CD4-positive, alpha-beta T cell treated with Interleukin-12 subunit alpha and Interleukin-12 subunit beta, for 1 hour (primary cell): ENCODE measurements around the gene MAP3K6.

Experiments
- DNase-seq: peaks from one replicate; pipeline ENCODE4 v3.0.0-alpha.2; 2020

The MAP3K6 gene

GRCh38 chr1:27353629-27354028 is 13.1 kb downstream of the MAP3K6 start:
- no peak for DNase-seq

GRCh38 chr1:27353166-27353565 is 13.6 kb downstream of the MAP3K6 start:
- no peak for DNase-seq

GRCh38 chr1:27351541-27352107 is 15.1 kb downstream of the MAP3K6 start:
- DNase-seq = no peak

- no peak for DNase-seq
Observed at GRCh38 chr1:27350663-27351540, 15.9 kb downstream of the MAP3K6 start.

- DNase-seq = no peak
Observed at GRCh38 chr1:27349784-27350662, 16.7 kb downstream of the MAP3K6 start.

- peak; percentile 41 for DNase-seq
Observed at GRCh38 chr1:27348861-27349783, 17.6 kb downstream of the MAP3K6 start.

GRCh38 chr1:27346991-27347624 is 19.7 kb downstream of the MAP3K6 start:
- no peak for DNase-seq

- DNase-seq = no peak
Observed at GRCh38 chr1:27346357-27346756, 20.4 kb downstream of the MAP3K6 start.

GRCh38 chr1:27345272-27345671 is 21.5 kb downstream of the MAP3K6 start:
- no peak for DNase-seq

GRCh38 chr1:27343639-27344025 is 23.1 kb downstream of the MAP3K6 start:
- DNase-seq = no peak

GRCh38 chr1:27342778-27343638 is 23.8 kb downstream of the MAP3K6 start:
- peak; percentile 87 for DNase-seq

GRCh38 chr1:27342391-27342777 is 24.4 kb downstream of the MAP3K6 start:
- peak; percentile 39 for DNase-seq

GRCh38 chr1:27341525-27342252 is 25.1 kb downstream of the MAP3K6 start, which contains the start of gene SYTL1:
SYTL1 (plus strand) TSS chr1:27342022; CDS start chr1:27345335, 3,313 bp downstream.
- peak; percentile 67 for DNase-seq

- DNase-seq = no peak
Observed at GRCh38 chr1:27339213-27339612, 27.5 kb downstream of the MAP3K6 start.

GRCh38 chr1:27338751-27339150 is 28.0 kb downstream of the MAP3K6 start:
- no peak for DNase-seq

- DNase-seq = no peak
Observed at GRCh38 chr1:27336756-27337155, 30.0 kb downstream of the MAP3K6 start.

- no peak for DNase-seq
Observed at GRCh38 chr1:27335506-27336422, 31.0 kb downstream of the MAP3K6 start.

- no peak for DNase-seq
Observed at GRCh38 chr1:27333717-27334279, 33.0 kb downstream of the MAP3K6 start.
